Hematopoietic multipotent progenitor cell (in vitro differentiated cells): ENCODE data around the gene PLPP4. TPM values are rescaled to one million over a fixed set of nuclear protein-coding genes. Genes with fewer than 3 reads are reported as not detected.

Experiments used
- DNase-seq, 3 donors: peaks; one replicate each; pipeline ENCODE4 v3.0.0-alpha.2; 2011 to 2015; ENCODE audit warnings: low read depth in 2 of 3, low spot score in 2 of 3
- total RNA-seq: library from RNA; depleted of rRNA; stranded (reverse); fragments of >200 nt; gene quantifications from one replicate; pipeline ENCODE4 v1.2.3, GENCODE V29; 2012

Gene PLPP4
- under 0.01 TPM for total RNA-seq

GRCh38 chr10:120456626-120457430 lies at the start of gene PLPP4:
Gene PLPP4, plus strand, starts transcription at chr10:120457227. Its CDS starts 79 bp downstream, at chr10:120457306.
- DNase-seq = peak in 2 of 3 donors; percentile 42 to 70

GRCh38 chr10:120409816-120410215 lies 47.2 kb upstream of the PLPP4 start:
- no peak for DNase-seq

- no peak for DNase-seq
These were observed 42.1 kb upstream of the PLPP4 start for GRCh38 chr10:120414946-120415345.

- no peak for DNase-seq
These were observed 41.2 kb upstream of the PLPP4 start for GRCh38 chr10:120415709-120416330.

GRCh38 chr10:120420421-120420820 lies 36.6 kb upstream of the PLPP4 start:
- no peak for DNase-seq

- no peak for DNase-seq
These were observed 35.8 kb upstream of the PLPP4 start for GRCh38 chr10:120421250-120421649.

GRCh38 chr10:120422457-120422856 lies 34.6 kb upstream of the PLPP4 start:
- DNase-seq = no peak

GRCh38 chr10:120423431-120424197 lies 33.4 kb upstream of the PLPP4 start:
- peak in 2 of 3 donors; percentile 34 to 72 for DNase-seq

- no peak for DNase-seq
These were observed 32.9 kb upstream of the PLPP4 start for GRCh38 chr10:120424198-120424464.

GRCh38 chr10:120426306-120426705 lies 30.7 kb upstream of the PLPP4 start:
- DNase-seq = no peak

GRCh38 chr10:120428754-120429153 lies 28.3 kb upstream of the PLPP4 start:
- no peak for DNase-seq

GRCh38 chr10:120429395-120429794 lies 27.6 kb upstream of the PLPP4 start:
- no peak for DNase-seq

GRCh38 chr10:120431251-120431651 lies 25.8 kb upstream of the PLPP4 start:
- peak in 1 of 3 donors; percentile 64 for DNase-seq

- no peak for DNase-seq
These were observed 24.8 kb upstream of the PLPP4 start for GRCh38 chr10:120432209-120432608.

- peak in 2 of 3 donors; percentile 14 to 82 for DNase-seq
These were observed 23.9 kb upstream of the PLPP4 start for GRCh38 chr10:120433141-120433540.

GRCh38 chr10:120436439-120437112 lies 20.5 kb upstream of the PLPP4 start:
- no peak for DNase-seq

- DNase-seq = no peak
These were observed 19.5 kb upstream of the PLPP4 start for GRCh38 chr10:120437541-120437940.

GRCh38 chr10:120451968-120452367 lies 5.1 kb upstream of the PLPP4 start:
- no peak for DNase-seq

GRCh38 chr10:120453319-120453718 lies 3.7 kb upstream of the PLPP4 start:
- no peak for DNase-seq

- no peak for DNase-seq
These were observed 3.1 kb upstream of the PLPP4 start for GRCh38 chr10:120453886-120454285.

GRCh38 chr10:120455004-120455403 lies 2.0 kb upstream of the PLPP4 start:
- no peak for DNase-seq
